ENCODE results near the gene OR2L5. TPM values are rescaled to one million over a fixed set of nuclear protein-coding genes. Genes with fewer than 3 reads are reported as not detected.

The OR2L5 gene, protein sequence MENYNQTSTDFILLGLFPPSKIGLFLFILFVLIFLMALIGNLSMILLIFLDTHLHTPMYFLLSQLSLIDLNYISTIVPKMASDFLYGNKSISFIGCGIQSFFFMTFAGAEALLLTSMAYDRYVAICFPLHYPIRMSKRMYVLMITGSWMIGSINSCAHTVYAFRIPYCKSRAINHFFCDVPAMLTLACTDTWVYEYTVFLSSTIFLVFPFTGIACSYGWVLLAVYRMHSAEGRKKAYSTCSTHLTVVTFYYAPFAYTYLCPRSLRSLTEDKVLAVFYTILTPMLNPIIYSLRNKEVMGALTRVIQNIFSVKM
- total RNA-seq = not detected
- polyA plus RNA-seq = not detected
- long read RNA-seq, donor 1 = 0 reads
- long read RNA-seq, donor 2 = 0 reads
- long read RNA-seq, donor 3 = 0 reads

DNA sequence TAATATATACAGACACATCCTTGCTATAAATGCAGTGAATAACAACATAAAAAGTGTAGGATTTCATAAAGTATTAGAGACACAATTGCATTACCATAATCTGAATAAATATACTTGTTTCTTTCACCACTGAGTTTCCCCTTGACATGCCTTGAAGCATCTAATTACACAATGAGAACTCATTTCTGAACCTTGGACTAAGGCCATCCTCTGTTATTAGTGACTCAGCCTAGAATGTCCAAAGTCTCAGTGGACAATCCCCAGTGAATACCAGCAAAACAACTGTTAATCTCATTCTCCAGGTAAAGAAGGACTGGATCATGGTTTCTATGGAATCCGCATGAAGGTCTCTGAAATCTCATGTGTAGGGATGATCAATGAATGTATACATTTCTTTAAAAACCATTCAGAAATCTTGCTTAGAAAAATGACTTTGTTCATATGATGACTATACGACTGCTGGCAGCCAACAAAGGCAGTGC is at the start of gene OR2L5:
Gene OR2L5, plus strand, starts transcription at position 432 of the 482 bp plus-strand sequence. CDS start 8,288 bp downstream, outside the sequence.
- peaks cover 0 to 60% (median 17%) of the 10 kb centered on the region in 11 donors for H3K9me3 ChIP-seq
- TF ChIP-seq, protein P1, sequence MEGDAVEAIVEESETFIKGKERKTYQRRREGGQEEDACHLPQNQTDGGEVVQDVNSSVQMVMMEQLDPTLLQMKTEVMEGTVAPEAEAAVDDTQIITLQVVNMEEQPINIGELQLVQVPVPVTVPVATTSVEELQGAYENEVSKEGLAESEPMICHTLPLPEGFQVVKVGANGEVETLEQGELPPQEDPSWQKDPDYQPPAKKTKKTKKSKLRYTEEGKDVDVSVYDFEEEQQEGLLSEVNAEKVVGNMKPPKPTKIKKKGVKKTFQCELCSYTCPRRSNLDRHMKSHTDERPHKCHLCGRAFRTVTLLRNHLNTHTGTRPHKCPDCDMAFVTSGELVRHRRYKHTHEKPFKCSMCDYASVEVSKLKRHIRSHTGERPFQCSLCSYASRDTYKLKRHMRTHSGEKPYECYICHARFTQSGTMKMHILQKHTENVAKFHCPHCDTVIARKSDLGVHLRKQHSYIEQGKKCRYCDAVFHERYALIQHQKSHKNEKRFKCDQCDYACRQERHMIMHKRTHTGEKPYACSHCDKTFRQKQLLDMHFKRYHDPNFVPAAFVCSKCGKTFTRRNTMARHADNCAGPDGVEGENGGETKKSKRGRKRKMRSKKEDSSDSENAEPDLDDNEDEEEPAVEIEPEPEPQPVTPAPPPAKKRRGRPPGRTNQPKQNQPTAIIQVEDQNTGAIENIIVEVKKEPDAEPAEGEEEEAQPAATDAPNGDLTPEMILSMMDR (IDR thresholded peaks at IDR 0.05) = no peak
- no peak within 1 kb of the TSS for H3K27ac ChIP-seq
- H3K27me3 ChIP-seq = no peaks in the 10 kb centered on the region
- WGBS, 2 donors = 87 to 90% methylated on average over 2 of the region's 2 CpGs
- no peaks in the 10 kb centered on the region for H3K4me1 ChIP-seq
- no peak within 1 kb of the TSS for H3K4me3 ChIP-seq
- intact Hi-C loops (cut with DNase I) = no loop called here
- DNase-seq (no peak), ATAC-seq (no peak)
- no peaks in the 10 kb centered on the region for H3K36me3 ChIP-seq

DNA sequence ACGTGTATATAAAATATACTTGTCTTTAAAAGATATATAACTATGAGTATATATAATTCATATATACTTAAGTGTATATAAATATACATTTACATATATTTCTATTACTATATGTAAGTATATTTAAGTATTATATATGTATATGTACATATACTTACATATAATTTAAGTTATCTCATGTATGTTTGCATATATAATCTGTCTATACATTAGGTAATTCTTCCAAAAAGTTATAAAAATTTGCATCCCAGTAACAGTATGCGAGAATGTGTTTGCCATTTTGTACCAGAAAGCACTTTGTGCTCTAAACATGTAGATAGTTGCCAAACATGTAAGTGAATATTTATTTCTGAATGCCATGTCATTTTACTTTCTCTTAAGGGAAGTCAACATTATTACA is 48.5 kb upstream of the OR2L5 start, which contains the start of gene OR2AK2:
Gene OR2AK2, plus strand, starts transcription at position 301 of the 400 bp plus-strand sequence. CDS start 144 bp downstream, outside the sequence.
- no peaks in the 10 kb centered on the region for H3K27me3 ChIP-seq
- TF ChIP-seq, protein P1 (IDR thresholded peaks at IDR 0.05) = no peak
- intact Hi-C loops (cut with DNase I) = no loop called here
- H3K9me3 ChIP-seq = peaks cover 0 to 4% (median 0%) of the 10 kb centered on the region in 11 donors
- no peaks in the 10 kb centered on the region for H3K36me3 ChIP-seq
- H3K4me1 ChIP-seq = no peaks in the 10 kb centered on the region
- ATAC-seq = no peak
- no peak within 1 kb of the TSS for H3K4me3 ChIP-seq
- no peak within 1 kb of the TSS for H3K27ac ChIP-seq
- no peak for DNase-seq
- WGBS, 2 donors = 79 to 80% methylated on average over 2 of the region's 2 CpGs

DNA sequence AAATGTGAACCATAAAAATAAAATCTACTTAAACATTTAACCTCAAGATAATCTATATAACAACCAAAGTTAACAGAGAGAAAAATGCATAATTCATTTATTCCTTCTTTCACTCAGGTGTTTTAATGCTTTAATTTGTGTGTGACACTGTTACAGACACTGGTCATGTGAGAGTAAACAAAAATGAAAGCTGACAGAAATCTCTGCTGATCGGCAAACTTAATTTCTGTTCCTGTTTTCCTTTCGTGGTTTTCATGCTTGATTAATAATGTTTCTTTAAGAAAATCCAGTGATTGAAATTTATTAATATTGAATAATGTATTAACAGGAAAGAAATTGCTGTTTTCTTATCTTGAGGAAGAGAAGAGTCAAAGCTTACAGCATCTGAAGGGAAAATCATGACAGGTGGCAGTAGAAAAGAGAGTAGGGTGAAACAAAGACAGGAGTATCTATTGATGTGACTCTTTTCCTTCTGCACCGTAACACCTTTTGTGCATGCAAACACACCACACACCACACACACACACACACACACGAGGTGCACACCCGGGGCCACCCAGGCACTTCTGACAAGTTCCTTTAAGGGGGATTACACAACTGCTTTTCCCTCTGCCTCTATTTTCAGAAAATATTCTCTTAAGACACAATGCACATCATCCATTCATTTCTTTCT is 46.8 kb upstream of the OR2L5 start:
- intact Hi-C loops (cut with DNase I) = no loop called here
- no peak for DNase-seq
- Histone ChIP-seq H3K4me3 (no peak overlapping the region), H3K4me1 (no peaks in the 10 kb centered on the region), H3K36me3 (no peaks in the 10 kb centered on the region), H3K9me3 (peaks cover 0 to 4% (median 0%) of the 10 kb centered on the region in 11 donors), H3K27me3 (no peaks in the 10 kb centered on the region), H3K27ac (no peak overlapping the region)
- WGBS, 2 donors = 75 to 78% methylated on average over 5 of the region's 5 CpGs
- ATAC-seq = no peak
- TF ChIP-seq, protein P1 (IDR thresholded peaks at IDR 0.05) = no peak

DNA sequence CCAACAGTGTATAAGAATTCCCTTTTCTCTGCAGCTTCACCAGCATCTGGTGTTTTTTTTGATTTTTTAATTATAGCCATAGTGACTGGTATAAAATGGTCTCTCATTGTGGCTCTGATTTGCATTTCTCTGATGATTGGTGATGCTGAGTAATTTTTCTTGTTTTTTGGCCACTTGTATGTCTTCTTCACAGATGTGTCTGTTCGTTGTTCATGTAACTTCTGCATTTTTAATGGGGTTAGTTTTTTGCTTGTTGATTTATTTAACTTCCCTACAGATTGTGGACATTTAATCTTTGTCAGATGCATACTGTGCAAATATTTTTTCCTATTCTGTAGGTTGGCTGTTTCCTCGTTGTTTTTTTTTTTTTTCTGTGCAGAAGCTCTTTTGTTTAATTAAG is 20.5 kb upstream of the OR2L5 start:
- no peaks in the 10 kb centered on the region for H3K4me1 ChIP-seq
- 41 to 66% methylated on average over 2 of the region's 2 CpGs for WGBS, 2 donors
- H3K36me3 ChIP-seq = no peaks in the 10 kb centered on the region
- H3K27ac ChIP-seq = no peak overlapping the region
- no peak for ATAC-seq
- TF ChIP-seq, protein P1 (IDR thresholded peaks at IDR 0.05) = no peak
- H3K4me3 ChIP-seq = no peak overlapping the region
- no peak for DNase-seq
- intact Hi-C loops (cut with DNase I) = no loop called here
- H3K27me3 ChIP-seq = no peaks in the 10 kb centered on the region
- peaks cover 0 to 6% (median 0%) of the 10 kb centered on the region in 11 donors for H3K9me3 ChIP-seq
